DMS 273 treated with DMSO at 0.1 percent for 48 hours (cell line): ENCODE results near the gene FAM8A1.

Experiments used
- DNase-seq: peaks from one replicate; lab custom pipeline; 2025; lab: John Stamatoyannopoulos, UW

Gene FAM8A1

GRCh38 chr6:17601386-17601703 is 1.2 kb downstream of the FAM8A1 start:
- no peak for DNase-seq

- no peak for DNase-seq
Measured at GRCh38 chr6:17602888-17603287, 2.8 kb downstream of the FAM8A1 start.

DNA sequence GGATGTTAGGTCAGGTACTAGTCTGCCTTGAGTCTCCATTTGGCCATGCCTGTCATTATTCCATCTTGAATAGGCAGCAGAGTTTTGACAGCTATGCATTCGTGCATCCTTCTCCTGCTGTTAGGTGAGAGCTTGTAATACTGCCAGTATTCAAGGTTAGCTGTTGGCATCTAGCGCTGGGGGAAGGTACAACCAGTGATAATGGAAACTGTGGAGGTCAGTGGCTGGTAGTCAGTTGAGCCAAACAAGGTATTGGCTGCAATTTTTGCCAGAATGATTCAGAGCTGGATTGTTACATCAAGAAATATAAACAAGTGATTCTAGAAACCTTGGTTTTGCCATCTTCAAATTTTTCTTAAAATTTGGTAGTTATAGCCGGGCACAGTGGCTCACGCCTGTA is 6.5 kb downstream of the FAM8A1 start:
- DNase-seq = no peak

DNA sequence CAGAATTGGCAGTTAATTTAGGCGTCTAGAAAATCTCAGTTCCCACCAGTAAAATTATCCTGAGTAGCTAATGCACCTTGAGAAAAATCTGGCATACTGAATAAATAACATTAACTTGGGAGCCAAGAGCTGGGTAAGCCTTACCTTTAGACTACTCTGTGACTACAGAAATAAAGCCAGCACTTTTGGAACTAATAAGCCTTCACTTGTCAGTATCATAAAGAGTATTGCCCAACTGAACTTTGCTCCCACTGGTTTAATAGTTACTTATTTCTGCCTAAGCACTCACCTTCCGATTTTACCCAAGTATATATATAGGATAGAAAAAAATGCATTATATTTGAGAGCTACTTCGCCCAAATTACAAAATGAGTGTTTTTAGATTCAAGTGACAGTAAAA is 10.7 kb downstream of the FAM8A1 start:
- no peak for DNase-seq

DNA sequence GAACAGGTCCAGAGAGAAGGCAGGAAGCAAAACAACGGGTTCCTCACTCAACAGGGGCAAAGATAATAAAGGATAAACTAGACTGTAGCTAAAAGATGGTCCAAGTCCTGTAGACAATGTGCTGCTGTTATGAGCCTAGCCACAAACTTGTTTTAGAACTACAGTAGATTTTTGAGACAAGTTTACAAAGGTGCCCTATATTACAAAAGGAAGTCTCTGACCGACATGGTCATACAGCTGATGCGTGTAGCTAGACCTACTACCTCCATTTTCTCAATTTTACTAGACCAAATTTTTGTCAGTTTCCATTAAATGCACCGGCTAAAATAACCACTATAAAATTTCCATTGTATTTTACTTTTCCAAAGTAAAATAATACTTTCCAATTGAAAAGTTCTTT is 11.9 kb downstream of the FAM8A1 start:
- no peak for DNase-seq

- DNase-seq = no peak
Measured at GRCh38 chr6:17615794-17616193, 15.7 kb downstream of the FAM8A1 start.

GRCh38 chr6:17621003-17621402 is 20.9 kb downstream of the FAM8A1 start:
- no peak for DNase-seq

- peak; percentile 46 for DNase-seq
Measured at GRCh38 chr6:17622144-17622543, 22.0 kb downstream of the FAM8A1 start.

DNA sequence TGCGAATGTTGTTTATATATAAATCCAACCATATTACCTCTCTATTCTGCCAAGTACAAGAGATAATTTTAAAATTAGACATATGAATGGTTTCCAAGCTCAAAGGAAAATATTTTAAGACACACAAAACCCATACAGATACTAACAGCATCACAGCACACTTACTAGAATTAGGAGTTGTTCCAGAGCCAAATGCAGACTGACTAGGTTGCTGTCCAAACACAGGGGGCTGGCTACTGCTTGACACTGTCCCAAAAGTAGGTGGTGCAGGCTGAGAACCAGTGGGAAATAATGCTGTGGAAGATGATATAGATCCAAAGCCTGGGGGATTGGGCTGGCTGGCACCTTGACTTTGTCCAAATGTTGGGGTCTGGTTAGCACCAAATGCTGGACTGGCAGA is 24.3 kb downstream of the FAM8A1 start:
- no peak for DNase-seq

DNA sequence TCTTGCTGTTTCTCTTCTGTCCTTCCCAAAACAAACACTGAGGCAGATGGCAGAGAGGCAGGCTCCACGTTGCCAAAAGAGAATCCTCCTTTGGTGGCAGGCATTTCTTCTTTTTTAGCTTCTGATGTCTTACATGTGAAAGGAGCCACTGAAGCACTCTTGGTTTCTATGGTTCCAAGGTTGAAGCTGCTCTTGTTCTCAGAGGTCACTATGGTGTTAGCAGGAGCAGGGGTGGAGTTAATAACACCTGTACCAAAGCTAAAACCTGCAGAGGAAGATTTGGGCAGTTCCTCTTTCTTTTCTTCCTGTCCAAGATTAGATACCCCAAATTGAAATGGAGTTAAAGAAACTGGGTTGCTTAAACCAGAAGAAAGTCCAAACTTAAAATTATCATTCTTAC is 28.8 kb downstream of the FAM8A1 start:
- DNase-seq = no peak

- DNase-seq = no peak
Measured at GRCh38 chr6:17629824-17630510, 29.9 kb downstream of the FAM8A1 start.

DNA sequence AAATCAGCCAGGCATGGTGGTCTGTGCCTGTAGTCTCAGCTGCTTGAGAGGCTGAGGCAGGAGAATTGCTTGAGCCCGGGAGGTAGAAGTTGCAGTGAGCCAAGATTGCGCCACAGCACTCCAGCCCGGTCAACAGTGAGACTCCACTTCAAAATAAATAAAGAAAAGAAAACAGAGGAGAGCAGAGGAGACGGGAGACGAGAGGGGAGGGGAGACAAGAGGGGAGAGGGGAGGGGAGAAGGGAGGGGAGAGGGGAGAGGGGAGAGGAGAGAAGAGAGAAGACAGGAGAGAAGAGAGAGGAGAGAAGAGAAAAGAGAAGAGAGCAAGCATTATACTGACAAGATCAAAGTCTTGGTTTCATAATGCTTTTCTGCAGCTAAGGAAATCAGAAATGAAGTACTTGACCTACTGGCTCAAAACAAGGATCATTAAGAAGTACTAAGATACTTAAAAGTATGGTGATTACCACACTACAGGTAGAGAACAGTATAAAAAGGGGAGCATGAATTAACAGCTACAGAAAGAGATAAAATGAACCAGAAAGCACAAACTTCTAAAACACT is 30.5 kb downstream of the FAM8A1 start:
- DNase-seq = no peak

- no peak for DNase-seq
Measured at GRCh38 chr6:17632934-17633333, 32.8 kb downstream of the FAM8A1 start.

- DNase-seq = no peak
Measured at GRCh38 chr6:17633465-17634188, 33.5 kb downstream of the FAM8A1 start.

DNA sequence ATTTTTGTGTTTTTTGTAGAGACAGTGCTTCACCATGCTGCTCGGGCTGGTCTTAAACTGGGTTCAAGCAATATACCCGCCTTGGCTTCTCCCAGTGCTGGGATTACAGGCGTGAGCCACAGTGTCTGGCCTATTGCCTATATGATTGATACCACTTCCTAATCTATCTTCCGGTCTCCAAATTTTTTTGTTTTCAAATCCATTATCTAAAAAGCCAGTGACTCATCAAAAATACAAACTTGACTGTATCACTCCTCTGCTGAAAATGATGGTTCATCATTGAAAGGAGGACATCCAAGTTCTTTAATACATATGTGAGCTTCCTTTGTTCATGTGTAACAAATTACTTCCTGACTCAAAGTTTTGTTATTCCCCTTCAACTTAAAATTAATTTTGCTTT is 35.5 kb downstream of the FAM8A1 start:
- DNase-seq = no peak

DNA sequence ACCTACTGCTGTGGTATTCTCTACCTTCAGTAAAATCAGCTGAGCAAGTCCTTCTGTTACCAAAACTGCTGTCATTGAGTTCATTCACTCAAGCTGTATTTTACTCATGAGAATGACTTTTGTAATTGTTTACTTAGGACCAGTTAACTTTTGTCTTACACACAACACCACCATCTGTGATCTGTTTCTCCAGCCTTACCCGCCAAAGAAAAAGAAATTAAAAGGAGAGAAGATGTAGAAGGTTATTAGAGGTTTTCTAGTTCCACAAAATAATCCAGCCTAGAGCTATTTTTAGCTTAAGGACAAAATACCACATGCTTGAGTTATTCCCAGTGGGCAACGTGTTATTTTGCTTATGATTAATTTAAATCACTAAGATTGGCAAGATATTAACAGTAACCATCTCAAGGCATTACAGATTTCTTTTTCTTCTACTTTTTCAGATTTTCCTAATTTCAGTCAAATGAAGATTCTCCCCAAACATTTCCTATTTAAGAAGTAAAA is 38.2 kb downstream of the FAM8A1 start:
- no peak for DNase-seq

DNA sequence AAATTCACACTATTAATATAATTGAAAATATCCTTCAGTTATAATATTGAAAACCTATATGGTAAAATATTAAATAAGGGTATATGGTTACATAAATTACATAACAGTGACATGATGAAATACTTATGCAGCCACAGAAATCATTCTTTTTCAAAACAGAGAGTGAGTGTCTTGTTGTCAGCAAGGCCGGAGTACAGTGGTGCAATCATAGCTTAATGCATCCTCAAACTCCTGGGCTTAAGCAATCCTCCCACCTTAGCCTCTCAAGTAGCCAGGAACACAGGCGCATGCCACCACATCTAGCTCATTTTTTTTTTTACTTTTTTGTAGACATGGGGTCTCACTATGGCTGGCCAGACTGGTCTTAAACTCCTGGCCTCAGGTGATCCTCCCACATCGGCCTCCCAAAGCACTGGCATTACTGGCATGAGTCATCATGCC is 40.4 kb downstream of the FAM8A1 start:
- DNase-seq = no peak

DNA sequence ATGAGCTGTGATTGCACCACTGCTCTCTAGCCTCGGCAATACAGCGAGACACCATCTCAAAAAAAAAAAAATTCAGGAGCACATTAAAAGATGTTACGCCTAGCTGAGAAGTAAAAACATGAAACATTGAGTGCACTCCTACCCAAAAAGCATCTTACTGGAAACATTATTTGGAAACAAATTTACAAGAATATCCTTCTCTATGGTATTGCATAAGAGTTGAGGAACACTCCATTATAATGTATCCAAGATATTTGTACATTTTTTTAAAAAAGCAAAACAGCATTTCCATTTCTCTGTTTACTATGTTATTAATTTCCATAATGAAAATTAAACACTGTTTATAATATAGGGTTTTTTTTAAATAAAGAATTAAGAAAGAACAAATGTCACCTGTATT is 48.6 kb downstream of the FAM8A1 start:
- no peak for DNase-seq

GRCh38 chr6:17650656-17651309 is 50.7 kb downstream of the FAM8A1 start:
- DNase-seq = no peak

GRCh38 chr6:17653198-17653882 is 53.2 kb downstream of the FAM8A1 start:
- no peak for DNase-seq

DNA sequence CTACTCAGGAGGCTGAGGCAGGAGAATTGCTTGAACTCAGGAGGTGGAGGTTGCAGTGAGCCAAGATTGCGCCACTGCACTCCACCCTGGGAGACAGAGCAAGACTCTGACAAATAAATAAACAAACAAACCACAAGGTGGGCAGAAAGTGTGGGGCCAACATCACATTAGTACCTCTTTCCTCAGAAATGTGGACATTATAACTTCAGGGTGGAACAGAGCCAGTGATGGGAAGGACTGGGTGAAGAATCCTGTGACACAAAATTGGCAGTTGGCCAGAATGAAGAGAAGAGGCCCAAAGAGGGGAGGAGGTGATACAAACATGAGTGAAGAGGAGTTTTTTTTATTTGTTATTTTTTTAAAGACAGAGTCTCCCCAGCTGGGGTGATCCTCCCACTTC is 56.0 kb downstream of the FAM8A1 start:
- no peak for DNase-seq

DNA sequence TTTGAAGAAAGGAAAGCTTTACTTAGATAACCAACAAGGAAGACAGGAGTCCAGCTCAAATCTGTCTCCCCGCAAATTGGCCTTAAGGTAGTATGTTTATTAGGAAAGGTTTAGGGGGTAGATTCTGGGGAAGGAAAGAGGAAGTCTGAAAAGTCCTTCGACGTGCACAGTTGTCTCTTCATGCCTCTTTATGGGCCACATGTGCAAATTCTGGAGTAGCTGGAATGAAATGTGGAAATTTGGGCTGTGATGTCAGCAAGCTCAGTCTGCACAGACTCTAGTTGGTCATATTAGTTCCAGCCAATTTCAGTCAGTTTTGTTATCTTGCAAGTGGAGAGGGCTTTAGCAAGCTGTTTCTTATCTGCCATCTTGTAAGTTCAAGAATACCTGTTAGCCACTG is 56.5 kb downstream of the FAM8A1 start:
- DNase-seq = no peak
